ENCODE measurements around the gene TJP3.
A peak's percentile ranks its signal among the peaks of the same experiment; 100 is the strongest.

The TJP3 gene

GRCh38 chr19:3670796-3671679, 37.1 kb upstream of the TJP3 start:
- DNase-seq (ENCODE audit: low read depth in 2 of 2): peak; percentile 68 to 77

- DNase-seq (ENCODE audit: low read depth in 2 of 2): peak; percentile 45 to 48
Measured at GRCh38 chr19:3671680-3672574, 36.3 kb upstream of the TJP3 start.

- no peak for DNase-seq (ENCODE audit: low read depth in 2 of 2)
Measured at GRCh38 chr19:3672575-3672948, 35.6 kb upstream of the TJP3 start.

- DNase-seq (ENCODE audit: low read depth in 2 of 2): no peak
Measured at GRCh38 chr19:3672993-3673392, 35.2 kb upstream of the TJP3 start.

GRCh38 chr19:3673506-3674439, 34.4 kb upstream of the TJP3 start:
- no peak for DNase-seq (ENCODE audit: low read depth in 2 of 2)

- DNase-seq (ENCODE audit: low read depth in 2 of 2): no peak
Measured at GRCh38 chr19:3674784-3675543, 33.2 kb upstream of the TJP3 start.

GRCh38 chr19:3678188-3678587, 30.0 kb upstream of the TJP3 start:
- DNase-seq (ENCODE audit: low read depth in 2 of 2): no peak

GRCh38 chr19:3679138-3679537, 29.0 kb upstream of the TJP3 start:
- no peak for DNase-seq (ENCODE audit: low read depth in 2 of 2)

- no peak for DNase-seq (ENCODE audit: low read depth in 2 of 2)
Measured at GRCh38 chr19:3679581-3679980, 28.6 kb upstream of the TJP3 start.

GRCh38 chr19:3680939-3681338, 27.2 kb upstream of the TJP3 start:
- no peak for DNase-seq (ENCODE audit: low read depth in 2 of 2)

- DNase-seq (ENCODE audit: low read depth in 2 of 2): no peak
Measured at GRCh38 chr19:3682286-3682685, 25.9 kb upstream of the TJP3 start.

- DNase-seq (ENCODE audit: low read depth in 2 of 2): no peak
Measured at GRCh38 chr19:3682741-3683404, 25.3 kb upstream of the TJP3 start.

- no peak for DNase-seq (ENCODE audit: low read depth in 2 of 2)
Measured at GRCh38 chr19:3683405-3684053, 24.7 kb upstream of the TJP3 start.

- no peak for DNase-seq (ENCODE audit: low read depth in 2 of 2)
Measured at GRCh38 chr19:3684054-3684816, 23.9 kb upstream of the TJP3 start.

GRCh38 chr19:3684817-3685410, 23.3 kb upstream of the TJP3 start:
- DNase-seq (ENCODE audit: low read depth in 2 of 2): no peak

GRCh38 chr19:3687393-3687773, 20.8 kb upstream of the TJP3 start:
- no peak for DNase-seq (ENCODE audit: low read depth in 2 of 2)

- no peak for DNase-seq (ENCODE audit: low read depth in 2 of 2)
Measured at GRCh38 chr19:3687774-3688706, 20.1 kb upstream of the TJP3 start.

All from stimulated activated CD8-positive, alpha-beta memory T cell treated with anti-CD3 and anti-CD28 coated beads, Interleukin-2, amount 100 ng/mL, for 48 hours (primary cell).